ENCODE data around the gene AK1. TPM values are rescaled to one million over a fixed set of nuclear protein-coding genes. Genes with fewer than 3 reads are reported as not detected.

Gene AK1
- total and polyA plus RNA-seq, 10 of the 15 experiments (the other 5 are each of a cell fraction or from before 2014, with no cell fraction given) = 0.23 to 3.1 (median 1.8) TPM

DNA sequence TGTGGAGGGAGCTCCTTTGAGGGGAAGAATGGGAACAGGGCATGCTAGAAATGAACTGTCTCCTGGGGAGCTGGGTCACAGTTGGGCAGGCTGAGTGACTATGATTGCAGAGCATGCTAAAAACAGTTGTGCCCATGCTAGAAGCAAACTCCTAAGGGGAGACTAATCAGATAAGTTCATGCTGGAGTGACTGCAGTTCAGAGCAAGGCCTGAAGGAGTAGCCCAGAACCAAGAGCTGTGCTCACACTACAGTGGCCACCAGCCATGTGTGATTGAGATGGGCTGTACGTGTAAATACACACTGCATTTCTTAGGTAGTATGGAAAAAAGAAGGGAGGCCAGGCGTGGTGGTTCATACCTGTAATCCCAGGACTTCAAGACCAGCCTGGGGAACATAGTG, 10.3 kb upstream of the AK1 start:
- BruUV-seq (replicated peaks) = no TSS peak
- ATAC-seq (peak; percentile 87), DNase-seq (ENCODE audit: low read depth, low spot score) (no peak), FAIRE-seq (no peak)
- H4K20me1 ChIP-seq (ENCODE audit: control insufficient read depth, insufficient read depth) = no peaks in the 10 kb centered on the region
- intact Hi-C loops (cut with micrococcal nuclease; ENCODE audit: unreplicated experiment) = no loop called here
- peaks cover 4 to 10% of the 10 kb centered on the region in 2 experiments; a peak in 3 of 4 replicates for H3K36me3 ChIP-seq (ENCODE audit: control insufficient read depth in 2 of 2, insufficient read depth in 2 of 2, low read length in 1 of 2)
- H3K9ac ChIP-seq (ENCODE audit: control insufficient read depth, insufficient read depth, low read length) = no peak overlapping the region
- H3K4me3 ChIP-seq = no peak overlapping the region
- H2AFZ ChIP-seq (ENCODE audit: control insufficient read depth, low read depth, low read length) = no peak overlapping the region
- H3K27ac ChIP-seq (ENCODE audit: control insufficient read depth, insufficient read depth) = no peak overlapping the region
- ChIA-PET CTCF (interaction anchor here (0.8 to 1.6 kb wide), 2 partner anchors 33 to 55 kb away, joined by 3 to 4 read pairs; no protein-coding TSS in a partner anchor), RAD21 (ENCODE audit: unreplicated experiment) (interaction anchor here (1.5 kb wide), 1 partner anchor 153 kb away, joined by 3 read pairs; the partner anchor contains the start of gene TOR2A), SMC1A (ENCODE audit: uncharacterized antibody, unreplicated experiment) (interaction anchor here (1.2 kb wide), 1 partner anchor 33 kb away, joined by 4 read pairs; no protein-coding TSS in a partner anchor), POLR2A (no interaction called here)
- H3K4me1 ChIP-seq (ENCODE audit: control insufficient read depth, insufficient read depth, low read length) = no peaks in the 10 kb centered on the region; the same call in 1 of the 2 replicates
- in situ Hi-C loops (cut with MboI) = no loop called here
- H3K79me2 ChIP-seq (ENCODE audit: control insufficient read depth, insufficient read depth, low read length) = no peaks in the 10 kb centered on the region
- TF ChIP-seq JUNB (IDR thresholded peaks at IDR 0.05) (no peak), RAD21 (IDR thresholded peaks at IDR 0.05; ENCODE audit: insufficient read depth, low read depth, low read length) (peak; percentile 31), RFX5 (IDR thresholded peaks at IDR 0.05; ENCODE audit: low read depth, low read length) (no peak), ZNF592 (IDR thresholded peaks at IDR 0.05) (no peak), KLF5 (IDR thresholded peaks at IDR 0.05; ENCODE audit: partially characterized antibody) (no peak)
- TF ChIP-seq, protein P1, sequence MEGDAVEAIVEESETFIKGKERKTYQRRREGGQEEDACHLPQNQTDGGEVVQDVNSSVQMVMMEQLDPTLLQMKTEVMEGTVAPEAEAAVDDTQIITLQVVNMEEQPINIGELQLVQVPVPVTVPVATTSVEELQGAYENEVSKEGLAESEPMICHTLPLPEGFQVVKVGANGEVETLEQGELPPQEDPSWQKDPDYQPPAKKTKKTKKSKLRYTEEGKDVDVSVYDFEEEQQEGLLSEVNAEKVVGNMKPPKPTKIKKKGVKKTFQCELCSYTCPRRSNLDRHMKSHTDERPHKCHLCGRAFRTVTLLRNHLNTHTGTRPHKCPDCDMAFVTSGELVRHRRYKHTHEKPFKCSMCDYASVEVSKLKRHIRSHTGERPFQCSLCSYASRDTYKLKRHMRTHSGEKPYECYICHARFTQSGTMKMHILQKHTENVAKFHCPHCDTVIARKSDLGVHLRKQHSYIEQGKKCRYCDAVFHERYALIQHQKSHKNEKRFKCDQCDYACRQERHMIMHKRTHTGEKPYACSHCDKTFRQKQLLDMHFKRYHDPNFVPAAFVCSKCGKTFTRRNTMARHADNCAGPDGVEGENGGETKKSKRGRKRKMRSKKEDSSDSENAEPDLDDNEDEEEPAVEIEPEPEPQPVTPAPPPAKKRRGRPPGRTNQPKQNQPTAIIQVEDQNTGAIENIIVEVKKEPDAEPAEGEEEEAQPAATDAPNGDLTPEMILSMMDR (IDR thresholded peaks at IDR 0.05 in 2 of 3, conservative IDR thresholded peaks at IDR 0.05 in 1 of 3; ENCODE audit: control insufficient read depth in 2 of 3, extremely low read depth in 1 of 3, insufficient read depth in 1 of 3, low read depth in 3 of 3, low read length in 3 of 3) = peak; percentile 11 to 34 (median 21); a peak in 3 of 6 replicates
- H3K4me2 ChIP-seq (ENCODE audit: control insufficient read depth, insufficient read depth) = no peak overlapping the region
- H3K9me3 ChIP-seq (replicated peaks; ENCODE audit: control insufficient read depth, insufficient read depth, low read length) = no peaks in the 10 kb centered on the region; the same call in 2 of the 3 replicates
- WGBS (ENCODE audit: insufficient coverage, insufficient replicate concordance, low lambda C conversion rate, missing lambda C conversion rate) = 48% methylated on average over 2 of the region's 2 CpGs
- no peaks in the 10 kb centered on the region for H3K27me3 ChIP-seq (replicated peaks in 1 of 2; ENCODE audit: control insufficient read depth in 2 of 2, insufficient read depth in 2 of 2, low read length in 1 of 2)

Data from GM12878 (cell line).